VCaP (cell line): ENCODE data around the gene LARGE2.

Source experiments
- H3K27ac ChIP-seq: fragments of 450-650 bp; 2 replicates; pipeline ENCODE4 v1.5.1; 2017
- CTCF ChIP-seq: fragments of 450-650 bp; conservative IDR thresholded peaks from 2 replicates; pipeline ENCODE4 v1.5.1; 2017; ENCODE audit warnings: mild to moderate bottlenecking, moderate library complexity

Gene LARGE2

DNA sequence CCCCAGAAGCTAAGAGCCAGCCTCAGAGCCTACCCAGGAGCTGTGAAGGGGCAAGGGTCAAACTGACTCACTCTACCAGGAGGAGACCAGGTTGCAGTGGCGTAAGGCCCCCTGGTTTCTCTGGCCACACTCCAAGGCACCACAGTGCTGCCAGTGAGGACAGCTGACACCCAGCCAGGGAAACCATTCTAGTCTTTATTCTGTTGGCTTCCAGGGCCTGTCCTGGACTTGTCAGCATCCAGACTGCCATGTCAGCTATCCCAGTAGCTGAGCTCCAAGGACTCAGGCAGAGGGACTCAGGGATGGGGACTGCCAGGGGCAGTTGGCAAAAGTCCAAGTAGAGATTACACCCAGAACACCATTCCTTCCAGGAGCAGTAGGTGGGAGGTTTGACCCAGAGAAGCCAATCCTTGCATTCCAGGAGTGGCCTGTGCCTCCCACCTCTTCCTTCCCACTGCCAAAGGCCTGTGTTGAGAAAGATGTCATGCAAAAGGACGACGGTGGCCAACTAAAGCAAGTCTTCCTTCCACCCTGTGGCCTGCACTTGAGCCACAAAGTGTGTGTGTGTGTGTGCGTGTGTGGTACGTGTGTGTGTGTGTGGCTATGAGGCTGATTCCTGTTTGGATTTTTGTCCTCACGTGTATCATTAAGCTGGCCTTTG lies 40.6 kb upstream of the LARGE2 start:
- no peak for TF ChIP-seq CTCF
- H3K27ac ChIP-seq, result peak overlapping the region; percentile 66

- peak overlapping the region; percentile 93 for H3K27ac ChIP-seq
- TF ChIP-seq CTCF, result no peak
Measured at GRCh38 chr11:45884596-45885185, 37.8 kb upstream of the LARGE2 start.

GRCh38 chr11:45885274-45885920 lies 37.1 kb upstream of the LARGE2 start, which contains the start of gene MAPK8IP1:
TSS of gene MAPK8IP1 (plus strand) at chr11:45885651. CDS start at chr11:45885821, 170 bp downstream.
- H3K27ac ChIP-seq, result peak within 1 kb of the TSS; percentile 93
- peak; percentile 13; the same call in 1 of the 2 replicates for TF ChIP-seq CTCF

DNA sequence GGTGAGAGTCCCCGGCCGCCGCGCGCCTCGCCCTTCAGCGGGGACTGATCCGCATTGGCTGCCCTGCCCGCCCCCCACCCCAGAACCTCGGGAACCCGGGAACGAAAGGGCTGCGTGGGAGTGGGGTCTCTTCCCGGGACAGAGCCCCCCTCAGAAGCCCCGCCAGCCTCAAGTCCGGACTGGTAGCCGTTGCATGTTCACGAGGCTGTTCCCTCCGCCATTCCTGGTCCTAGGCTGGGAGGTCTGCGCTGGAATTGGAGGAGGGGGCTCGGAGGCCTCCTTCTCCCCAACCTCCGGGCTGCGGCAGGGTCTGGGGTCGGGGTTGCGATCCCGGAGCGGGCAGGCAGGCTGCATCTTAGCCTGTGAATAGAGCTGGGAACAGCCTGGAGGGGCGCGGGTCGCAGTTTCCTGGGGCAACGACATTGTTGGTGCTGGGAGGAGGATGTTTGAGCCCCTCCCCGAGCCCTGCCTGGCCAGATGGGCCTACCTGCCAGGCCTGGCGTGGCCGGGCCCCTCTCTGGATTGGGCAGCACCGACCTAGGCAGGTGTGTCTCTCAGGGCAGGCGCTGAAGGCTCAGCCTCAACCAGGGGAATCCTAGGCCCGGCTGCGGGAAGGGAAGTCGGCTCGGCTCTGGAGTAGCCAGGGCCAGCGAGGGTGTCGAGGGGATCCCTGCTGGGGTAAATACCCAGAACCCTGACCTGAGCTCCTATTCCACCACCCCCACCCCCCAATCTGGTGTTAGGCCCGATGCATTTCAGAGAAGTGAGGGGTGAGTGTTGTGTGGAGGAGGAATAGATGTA lies 36.3 kb upstream of the LARGE2 start:
- no peak for TF ChIP-seq CTCF
- peak overlapping the region; percentile 93 for H3K27ac ChIP-seq

DNA sequence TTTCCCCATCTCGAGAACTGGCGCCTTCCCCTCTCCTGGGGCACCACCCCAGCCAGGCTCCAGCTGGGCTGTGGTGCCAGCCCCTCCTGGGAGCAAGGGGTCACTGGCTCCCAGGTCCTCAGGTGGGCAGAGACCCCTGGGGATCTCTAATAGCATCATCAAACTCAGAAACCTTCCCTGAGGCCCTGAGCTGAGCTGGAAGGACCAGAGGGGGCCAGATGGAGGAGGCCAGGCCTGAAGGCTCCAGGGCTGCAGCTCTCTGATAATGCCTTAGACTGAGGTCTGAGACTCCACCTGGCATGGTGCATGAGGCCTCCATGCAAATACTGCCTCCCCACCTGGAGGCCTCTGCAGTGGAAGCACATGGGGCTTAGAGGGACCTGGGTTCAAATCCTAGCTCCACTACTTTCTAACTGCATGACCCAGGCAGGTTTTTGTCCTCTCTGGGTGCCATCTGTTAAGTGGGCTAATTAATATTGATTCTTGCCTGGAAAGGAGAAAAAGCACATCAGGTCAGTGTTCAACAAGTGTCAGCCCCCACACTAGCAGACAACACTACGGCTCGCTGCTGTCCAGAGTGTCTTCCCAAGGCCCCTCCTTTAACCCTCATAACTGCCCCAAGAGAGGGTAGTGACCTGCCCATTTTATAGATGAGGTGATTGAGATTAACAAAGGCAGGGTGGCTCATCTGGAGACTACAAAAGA lies 35.5 kb upstream of the LARGE2 start:
- TF ChIP-seq CTCF, result no peak
- peak overlapping the region; percentile 93 for H3K27ac ChIP-seq

GRCh38 chr11:45887587-45887986 lies 34.9 kb upstream of the LARGE2 start:
- TF ChIP-seq CTCF, result no peak
- H3K27ac ChIP-seq, result peak overlapping the region; percentile 93; the same call in 1 of the 2 replicates
